AML-193 (cell line): ENCODE data around the gene MTERF4.

Source experiments
- DNase-seq, 2 experiments: peaks; one replicate each; lab custom pipeline; 2025; lab: John Stamatoyannopoulos, UW

The MTERF4 gene

GRCh38 chr2:241102239-241102803 is at the start of gene MTERF4:
Gene MTERF4 (minus strand): TSS chr2:241102287. CDS start chr2:241102273, 14 bp downstream.
- DNase-seq = peak; percentile 43 to 62

- no peak for DNase-seq
Measured at GRCh38 chr2:241150660-241151530, 48.8 kb upstream of the MTERF4 start.

- peak; percentile 90 to 91 for DNase-seq
Measured at GRCh38 chr2:241149925-241150659, 48.0 kb upstream of the MTERF4 start, which contains the start of gene PPP1R7. Gene PPP1R7 (plus strand): TSS chr2:241150467. CDS start chr2:241150496, 29 bp downstream.

GRCh38 chr2:241149675-241149924 is 47.5 kb upstream of the MTERF4 start:
- DNase-seq = no peak

- DNase-seq = peak; percentile 88 to 91
Measured at GRCh38 chr2:241148891-241149674, 47.0 kb upstream of the MTERF4 start, which contains the start of gene PASK. Gene PASK (minus strand): TSS chr2:241149472. CDS start chr2:241143032, 6,440 bp downstream.

GRCh38 chr2:241148239-241148638 is 46.2 kb upstream of the MTERF4 start:
- DNase-seq = no peak

- no peak for DNase-seq
Measured at GRCh38 chr2:241147336-241147735, 45.2 kb upstream of the MTERF4 start.

- no peak for DNase-seq
Measured at GRCh38 chr2:241146286-241146685, 44.2 kb upstream of the MTERF4 start.

GRCh38 chr2:241142593-241142992 is 40.5 kb upstream of the MTERF4 start:
- no peak for DNase-seq

- no peak for DNase-seq
Measured at GRCh38 chr2:241142063-241142462, 40.0 kb upstream of the MTERF4 start.

GRCh38 chr2:241141214-241141770 is 39.2 kb upstream of the MTERF4 start:
- DNase-seq = no peak

- DNase-seq = no peak
Measured at GRCh38 chr2:241140445-241140840, 38.4 kb upstream of the MTERF4 start.

- no peak for DNase-seq
Measured at GRCh38 chr2:241139531-241140444, 37.7 kb upstream of the MTERF4 start.

- DNase-seq = no peak
Measured at GRCh38 chr2:241138471-241138870, 36.4 kb upstream of the MTERF4 start.

GRCh38 chr2:241137276-241138190 is 35.4 kb upstream of the MTERF4 start:
- DNase-seq = no peak

GRCh38 chr2:241136661-241137260 is 34.7 kb upstream of the MTERF4 start:
- no peak for DNase-seq

- no peak for DNase-seq
Measured at GRCh38 chr2:241136191-241136590, 34.1 kb upstream of the MTERF4 start.

- DNase-seq = no peak
Measured at GRCh38 chr2:241135737-241136136, 33.6 kb upstream of the MTERF4 start.

- DNase-seq = no peak
Measured at GRCh38 chr2:241134711-241135110, 32.6 kb upstream of the MTERF4 start.
